22Rv1 (cell line): ENCODE results near the gene GLI1.
A peak's percentile ranks its signal among the peaks of the same experiment; 100 is the strongest.

Experiments used
- H3K27ac ChIP-seq: fragments of 450-650 bp; 2 replicates; pipeline ENCODE4 v1.5.1; 2017
- CTCF ChIP-seq: fragments of 450-650 bp; IDR thresholded peaks from 2 replicates; pipeline ENCODE4 v1.5.1; 2017; ENCODE audit warnings: mild to moderate bottlenecking
- ZFX ChIP-seq: fragments of 450-650 bp; IDR thresholded peaks from 2 replicates; pipeline ENCODE4 v1.6.1; 2017; ENCODE audit warnings: antibody characterized with exemption, borderline replicate concordance

Gene GLI1

GRCh38 chr12:57462912-57463253 lies 3.3 kb downstream of the GLI1 start:
- TF ChIP-seq ZFX (no peak), CTCF (peak; percentile 41)
- peak overlapping the region; percentile 72 for H3K27ac ChIP-seq

GRCh38 chr12:57464569-57464968 lies 5.0 kb downstream of the GLI1 start:
- H3K27ac ChIP-seq: no peak overlapping the region
- TF ChIP-seq ZFX (no peak), CTCF (no peak)

DNA sequence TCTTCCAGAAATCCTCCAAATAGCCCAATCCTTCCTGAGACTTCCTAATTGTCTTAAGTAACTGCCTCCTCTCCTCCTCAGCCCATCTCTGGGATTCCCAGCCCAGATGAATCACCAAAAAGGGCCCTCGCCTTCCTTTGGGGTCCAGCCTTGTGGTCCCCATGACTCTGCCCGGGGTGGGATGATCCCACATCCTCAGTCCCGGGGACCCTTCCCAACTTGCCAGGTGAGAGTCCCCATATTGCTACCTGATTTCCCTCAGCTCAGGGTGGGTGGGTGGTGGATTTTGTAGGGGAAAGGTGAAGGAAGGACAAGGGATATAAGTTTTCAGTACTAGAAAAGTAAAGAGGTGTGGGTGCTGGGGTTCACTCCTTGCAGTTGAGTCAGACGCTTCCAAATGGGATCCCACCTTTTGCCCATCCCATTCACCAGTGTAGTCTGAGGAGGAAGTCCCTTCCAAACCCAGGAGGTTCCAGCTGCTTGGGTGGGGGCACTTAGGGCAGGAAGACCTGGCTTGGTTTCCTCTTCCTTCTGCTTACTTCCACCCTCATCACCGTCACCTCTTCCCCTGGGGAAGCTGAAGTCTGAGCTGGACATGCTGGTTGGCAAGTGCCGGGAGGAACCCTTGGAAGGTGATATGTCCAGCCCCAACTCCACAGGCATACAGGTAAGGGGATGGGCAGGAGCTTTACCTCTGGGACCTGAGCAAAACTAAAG lies 5.6 kb downstream of the GLI1 start:
- H3K27ac ChIP-seq: no peak overlapping the region
- TF ChIP-seq CTCF (no peak), ZFX (no peak)

- TF ChIP-seq ZFX: no peak
- TF ChIP-seq CTCF: no peak
- no peak overlapping the region for H3K27ac ChIP-seq
Observed at GRCh38 chr12:57465747-57466505, 6.3 kb downstream of the GLI1 start.

DNA sequence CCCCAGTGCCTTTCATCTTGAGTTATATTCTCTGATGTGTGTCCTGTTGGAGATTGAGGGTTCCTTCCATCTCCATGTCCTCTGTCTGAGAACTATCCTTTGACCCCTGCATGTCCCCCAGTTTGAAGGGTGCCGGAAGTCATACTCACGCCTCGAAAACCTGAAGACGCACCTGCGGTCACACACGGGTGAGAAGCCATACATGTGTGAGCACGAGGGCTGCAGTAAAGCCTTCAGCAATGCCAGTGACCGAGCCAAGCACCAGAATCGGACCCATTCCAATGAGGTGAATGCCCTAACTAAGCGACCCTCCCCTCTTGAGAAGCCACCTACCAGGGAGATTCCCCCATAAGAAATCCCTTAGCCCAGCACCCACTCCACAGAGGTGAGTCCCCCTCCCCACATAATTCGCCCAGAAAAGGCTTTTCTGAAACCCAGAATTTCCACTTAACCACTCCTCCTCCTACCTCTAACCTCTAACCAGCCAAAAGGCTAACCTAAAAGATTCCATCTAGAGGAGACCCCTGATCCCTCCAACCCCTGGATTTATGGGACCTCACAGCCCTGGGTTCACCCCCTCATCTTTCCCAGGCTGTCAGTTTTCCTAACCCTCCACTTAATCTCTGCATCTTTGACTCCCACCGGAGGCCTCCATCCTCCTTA lies 7.8 kb downstream of the GLI1 start:
- TF ChIP-seq ZFX (no peak), CTCF (no peak)
- H3K27ac ChIP-seq: no peak overlapping the region

GRCh38 chr12:57467915-57468314 lies 8.3 kb downstream of the GLI1 start:
- TF ChIP-seq CTCF (no peak), ZFX (no peak)
- no peak overlapping the region for H3K27ac ChIP-seq
